Activated T-cell treated with anti-CD3 and anti-CD28 coated beads, Interleukin-2, amount 50 U/mL, for 1 hour (primary cell): ENCODE results near the gene GABRD.

ENCODE experiments used
- DNase-seq: peaks from one replicate; pipeline ENCODE4 v3.0.0-alpha.2; 2020

GABRD gene

GRCh38 chr1:2078170-2078569 lies 59.0 kb downstream of the GABRD start:
- DNase-seq = no peak

- DNase-seq = no peak
Observed at GRCh38 chr1:2079396-2080085, 60.4 kb downstream of the GABRD start.

GRCh38 chr1:2080140-2080539 lies 61.0 kb downstream of the GABRD start:
- DNase-seq = no peak
